Astrocyte (in vitro differentiated cells and primary cell): Measurements from ENCODE around the gene IL20RA. TPM values are rescaled to one million over a fixed set of nuclear protein-coding genes. Genes with fewer than 3 reads are reported as not detected.

Experiments
- DNase-seq: peaks from one replicate; pipeline ENCODE4 v3.0.0-alpha.2; 2010; ENCODE audit warnings: low read depth
- FAIRE-seq: peaks from 2 replicates; lab custom pipeline; 2011; peaks lifted over from hg19 to GRCh38; lab: Jason Lieb, UNC
- H2AFZ ChIP-seq: 2 replicates; pipeline ENCODE4 v1.6.0; 2012; ENCODE audit warnings: low read depth, low read length, inconsistent platforms
- H3K27ac ChIP-seq: 2 replicates; pipeline ENCODE4 v1.5.1; 2011; ENCODE audit warnings: low read depth, low read length, inconsistent platforms
- H3K27me3 ChIP-seq: 2 replicates; pipeline ENCODE4 v1.6.0; 2011; ENCODE audit warnings: low read length, inconsistent platforms; ENCODE audit not compliant: insufficient read depth
- H3K36me3 ChIP-seq: 2 replicates; pipeline ENCODE4 v1.5.1; 2011; ENCODE audit warnings: low read length, inconsistent platforms; ENCODE audit not compliant: insufficient read depth
- H3K4me1 ChIP-seq: 2 replicates; pipeline ENCODE4 v1.5.1; 2011; ENCODE audit warnings: low read length, inconsistent platforms; ENCODE audit not compliant: insufficient read depth
- H3K4me2 ChIP-seq: 2 replicates; pipeline ENCODE4 v1.6.0; 2012; ENCODE audit warnings: low read length, inconsistent platforms
- H3K4me3 ChIP-seq: 2 replicates; pipeline ENCODE4 v1.5.1; 2011; ENCODE audit warnings: low read depth, mild to moderate bottlenecking, low read length, inconsistent platforms; ENCODE audit not compliant: insufficient read depth
- H3K79me2 ChIP-seq: 2 replicates; pipeline ENCODE4 v1.6.0; 2012; ENCODE audit warnings: mild to moderate bottlenecking, low read length, inconsistent platforms; ENCODE audit not compliant: insufficient read depth
- H3K9ac ChIP-seq: 2 replicates; pipeline ENCODE4 v1.6.0; 2012; ENCODE audit warnings: mild to moderate bottlenecking, low read length, inconsistent platforms
- H3K9me3 ChIP-seq: 2 replicates; pipeline ENCODE4 v1.5.1; 2012; ENCODE audit warnings: low read depth, mild to moderate bottlenecking, low read length, inconsistent platforms; ENCODE audit not compliant: insufficient read depth
- H4K20me1 ChIP-seq: 2 replicates; pipeline ENCODE4 v1.6.0; 2012; ENCODE audit warnings: low read length, inconsistent platforms; ENCODE audit not compliant: insufficient read depth
- H3K27ac Mint-ChIP-seq: one replicate; pipeline ENCODE4 v1.8.0; 2021; ENCODE audit warnings: mild to moderate bottlenecking, mixed read lengths; ENCODE audit not compliant: unreplicated experiment
- H3K27me3 Mint-ChIP-seq: one replicate; pipeline ENCODE4 v1.8.0; 2021; ENCODE audit warnings: low read depth, mixed read lengths; ENCODE audit not compliant: unreplicated experiment
- H3K36me3 Mint-ChIP-seq: one replicate; pipeline ENCODE4 v1.8.0; 2021; ENCODE audit warnings: low read depth, mixed read lengths; ENCODE audit not compliant: unreplicated experiment
- H3K4me1 Mint-ChIP-seq: one replicate; pipeline ENCODE4 v1.8.0; 2021; ENCODE audit warnings: low read depth, mixed read lengths; ENCODE audit not compliant: unreplicated experiment
- H3K4me3 Mint-ChIP-seq: one replicate; pipeline ENCODE4 v1.8.0; 2021; ENCODE audit warnings: mild to moderate bottlenecking, moderate library complexity, mixed read lengths; ENCODE audit not compliant: unreplicated experiment
- H3K9me3 Mint-ChIP-seq: one replicate; pipeline ENCODE4 v1.8.0; 2021; ENCODE audit warnings: mild to moderate bottlenecking, mixed read lengths; ENCODE audit not compliant: unreplicated experiment
- CTCF ChIP-seq: IDR thresholded peaks from 2 replicates; pipeline ENCODE4 v1.5.1; 2011; ENCODE audit warnings: low read depth, mild to moderate bottlenecking, inconsistent platforms, low read length, moderate library complexity; ENCODE audit not compliant: insufficient read depth
- EZH2 ChIP-seq: IDR thresholded peaks from 2 replicates; pipeline ENCODE4 v1.6.1; 2012; ENCODE audit warnings: mild to moderate bottlenecking, low read length, inconsistent platforms; ENCODE audit not compliant: insufficient read depth
- total RNA-seq: library from RNA; stranded (reverse); gene quantifications from 2 replicates; pipeline ENCODE4 v1.2.1, GENCODE V29; 2021

IL20RA gene
- total RNA-seq, 1 donor from 2014 or later = 0.07 TPM

GRCh38 chr6:137024237-137024990 is 20.4 kb downstream of the IL20RA start:
- DNase-seq = no peak
- H3K27ac ChIP-seq = no peak overlapping the region
- no peaks in the 10 kb centered on the region for H3K36me3 ChIP-seq
- no peaks in the 10 kb centered on the region for H3K9me3 ChIP-seq
- no peak for FAIRE-seq
- peaks cover 7% of the 10 kb centered on the region for H3K27me3 ChIP-seq
- Mint-ChIP-seq H3K9me3 (no peaks in the 10 kb centered on the region), H3K27ac (no peak overlapping the region), H3K27me3 (peaks cover 17% of the 10 kb centered on the region), H3K4me1 (peaks cover 3% of the 10 kb centered on the region), H3K4me3 (no peak overlapping the region), H3K36me3 (no peaks in the 10 kb centered on the region)
- H2AFZ ChIP-seq = no peak overlapping the region
- no peak overlapping the region for H3K4me3 ChIP-seq
- no peaks in the 10 kb centered on the region for H3K79me2 ChIP-seq
- TF ChIP-seq CTCF = no peak
- no peak for TF ChIP-seq EZH2
- H3K4me1 ChIP-seq = no peaks in the 10 kb centered on the region
- H4K20me1 ChIP-seq = no peaks in the 10 kb centered on the region
- no peak overlapping the region for H3K9ac ChIP-seq
- H3K4me2 ChIP-seq = no peak overlapping the region

GRCh38 chr6:137020776-137021175 is 24.0 kb downstream of the IL20RA start:
- Histone ChIP-seq H4K20me1 (no peaks in the 10 kb centered on the region), H3K27ac (no peak overlapping the region), H3K79me2 (no peaks in the 10 kb centered on the region), H3K4me3 (no peak overlapping the region), H3K9ac (no peak overlapping the region), H2AFZ (no peak overlapping the region), H3K36me3 (no peaks in the 10 kb centered on the region), H3K9me3 (no peaks in the 10 kb centered on the region), H3K4me2 (no peak overlapping the region), H3K4me1 (peaks cover 11% of the 10 kb centered on the region), H3K27me3 (peaks cover 6% of the 10 kb centered on the region)
- DNase-seq (no peak), FAIRE-seq (no peak)
- Mint-ChIP-seq H3K27ac (no peak overlapping the region), H3K4me3 (no peak overlapping the region), H3K27me3 (peaks cover 7% of the 10 kb centered on the region), H3K4me1 (peaks cover 17% of the 10 kb centered on the region), H3K36me3 (no peaks in the 10 kb centered on the region), H3K9me3 (no peaks in the 10 kb centered on the region)
- no peak for TF ChIP-seq CTCF
- no peak for TF ChIP-seq EZH2
